ENCODE results near the gene PLEKHA4. TPM values are rescaled to one million over a fixed set of nuclear protein-coding genes. Genes with fewer than 3 reads are reported as not detected.

PLEKHA4 gene
- total and polyA plus RNA-seq, 9 of the 15 experiments (the other 6 are each of a cell fraction or from before 2014, with no cell fraction given): 0.07 to 30.8 (median 11.4) TPM

- TF ChIP-seq RBM22 (IDR thresholded peaks at IDR 0.05; ENCODE audit: low read depth, low read length, poor library complexity, severe bottlenecking): no peak
- no peak for TF ChIP-seq TGIF2 (CRISPR knock-in tag; IDR thresholded peaks at IDR 0.05)
- no peak for TF ChIP-seq ZNF75A (CRISPR knock-in tag; IDR thresholded peaks at IDR 0.05)
- TF ChIP-seq CC2D1A (IDR thresholded peaks at IDR 0.05): no peak; the same call in 1 of the 2 replicates
- no peak for TF ChIP-seq GTF3C2 (IDR thresholded peaks at IDR 0.05; ENCODE audit: borderline replicate concordance, extremely low read depth, insufficient read length)
- TF ChIP-seq KLF1 (tag; IDR thresholded peaks at IDR 0.05): no peak
- no peak for TF ChIP-seq ZKSCAN1 (IDR thresholded peaks at IDR 0.05; ENCODE audit: low read depth, low read length)
- TF ChIP-seq NCOA2 (IDR thresholded peaks at IDR 0.05; ENCODE audit: partially characterized antibody in 2 of 2): no peak
- TF ChIP-seq ZBED1 (IDR thresholded peaks at IDR 0.05): no peak
- no peak for TF ChIP-seq NR4A1 (CRISPR knock-in tag; IDR thresholded peaks at IDR 0.05)
- no peak for TF ChIP-seq NR4A1 (tag; IDR thresholded peaks at IDR 0.05)
- no peak for TF ChIP-seq GATA2 (CRISPR knock-in tag; IDR thresholded peaks at IDR 0.05)
- no peak for TF ChIP-seq ZNF175 (CRISPR knock-in tag; IDR thresholded peaks at IDR 0.05; ENCODE audit: low read depth)
- no peak for TF ChIP-seq RBM14 (IDR thresholded peaks at IDR 0.05; ENCODE audit: borderline replicate concordance, insufficient read depth, low read depth, low read length)
- TF ChIP-seq ZNF785 (CRISPR knock-in tag; IDR thresholded peaks at IDR 0.05): no peak
- TF ChIP-seq CREBBP (IDR thresholded peaks at IDR 0.05; ENCODE audit: low read depth, low read length): no peak
- no peak for TF ChIP-seq CEBPB (tag; IDR thresholded peaks at IDR 0.05)
- TF ChIP-seq ZNF780A (CRISPR knock-in tag; IDR thresholded peaks at IDR 0.05): no peak
- no peak for TF ChIP-seq ADNP (tag; IDR thresholded peaks at IDR 0.05)
- TF ChIP-seq ZNF77 (CRISPR knock-in tag; IDR thresholded peaks at IDR 0.05): no peak
- TF ChIP-seq BCLAF1 (IDR thresholded peaks at IDR 0.05; ENCODE audit: borderline replicate concordance in 1 of 2, control insufficient read depth in 1 of 2, low read depth in 2 of 2, low read length in 1 of 2): no peak
- no peak for TF ChIP-seq MCM3 (IDR thresholded peaks at IDR 0.05)
- TF ChIP-seq MTA1 (IDR thresholded peaks at IDR 0.05; ENCODE audit: borderline replicate concordance): peak; percentile 77; the same call in 1 of the 2 replicates
- no peak for TF ChIP-seq SRSF3 (IDR thresholded peaks at IDR 0.05; ENCODE audit: insufficient read depth, low read length)
- TF ChIP-seq HDAC6 (IDR thresholded peaks at IDR 0.05; ENCODE audit: low read depth, low read length): no peak
Observed at GRCh38 chr19:48868114-48868886, at the start of gene PLEKHA4 (continued).
